ENCODE data around the gene PIPOX. TPM values are rescaled to one million over a fixed set of nuclear protein-coding genes. Genes with fewer than 3 reads are reported as not detected.

The PIPOX gene
- polyA plus RNA-seq, 3 donors = 0.30 to 0.56 TPM; not detected in 1

DNA sequence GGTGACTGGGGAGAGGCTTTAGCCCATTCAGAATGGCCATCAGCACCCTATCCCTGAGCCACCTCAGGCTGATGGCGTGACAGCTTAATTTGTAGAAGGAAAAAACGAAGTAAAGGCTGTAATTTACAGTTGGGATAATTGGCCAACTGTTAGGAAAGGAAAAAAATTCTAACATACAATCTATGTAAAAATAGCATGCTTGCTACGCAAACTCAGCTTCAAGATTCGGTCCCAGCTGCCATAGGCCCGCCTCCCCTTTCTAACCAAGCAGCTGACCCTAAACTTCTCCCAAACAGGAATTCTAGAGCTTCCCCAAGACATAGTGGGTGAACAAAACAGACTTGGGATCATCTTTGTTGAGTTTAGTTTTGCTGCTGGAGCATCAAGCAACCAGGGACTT is 42.0 kb upstream of the PIPOX start:
- no peak for DNase-seq
- Histone ChIP-seq H3K4me2 (replicated peaks; ENCODE audit: extremely low read depth, low read length, poor library complexity, severe bottlenecking) (no peak overlapping the region), H3K9me3 (replicated peaks in 1 of 2; ENCODE audit: control insufficient read depth in 1 of 2, insufficient read depth in 1 of 2, low read length in 2 of 2) (peaks cover 0 to 8% of the 10 kb centered on the region in 2 donors), H3K4me3 (replicated peaks in 1 of 3; ENCODE audit: low read depth in 2 of 3, low read length in 3 of 3) (no peak overlapping the region), H3K36me3 (replicated peaks in 1 of 2; ENCODE audit: control insufficient read depth in 1 of 2, insufficient read depth in 2 of 2, low read length in 2 of 2) (no peaks in the 10 kb centered on the region), H3K9ac (ENCODE audit: insufficient read depth, low read length, poor library complexity, severe bottlenecking) (no peak overlapping the region), H3K27ac (ENCODE audit: low read depth in 1 of 2, low read length in 2 of 2) (no peak overlapping the region), H3K79me2 (ENCODE audit: insufficient read depth, low read length) (no peaks in the 10 kb centered on the region), H3K27me3 (ENCODE audit: control insufficient read depth in 2 of 2, insufficient read depth in 2 of 2, low read length in 2 of 2) (peaks cover 5 to 39% of the 10 kb centered on the region in 2 donors), H2AFZ (ENCODE audit: insufficient read depth, low read depth, low read length, poor library complexity, severe bottlenecking) (no peak overlapping the region), H3K4me1 (ENCODE audit: control insufficient read depth in 1 of 2, insufficient read depth in 2 of 2, low read length in 2 of 2) (no peaks in the 10 kb centered on the region), H4K20me1 (ENCODE audit: insufficient read depth, low read length) (no peaks in the 10 kb centered on the region)
- H3K36me3 Mint-ChIP-seq = no peaks in the 10 kb centered on the region
- no peak for TF ChIP-seq CTCF (IDR thresholded peaks at IDR 0.05)
- no peak overlapping the region for H3K4me3 Mint-ChIP-seq
- no peak overlapping the region for H3K27ac Mint-ChIP-seq
- intact Hi-C loops (cut with micrococcal nuclease) = no loop called here
- no CpG with 5 or more reads among the region's 5 CpGs for WGBS (ENCODE audit: insufficient coverage)
- H3K27me3 Mint-ChIP-seq (ENCODE audit: low read depth in 3 of 3) = peaks cover 42 to 53% (median 44%) of the 10 kb centered on the region in 3 donors
- peaks cover 2% of the 10 kb centered on the region for H3K4me1 Mint-ChIP-seq
- H3K9me3 Mint-ChIP-seq = peaks cover 0 to 10% (median 7%) of the 10 kb centered on the region in 7 donors

DNA sequence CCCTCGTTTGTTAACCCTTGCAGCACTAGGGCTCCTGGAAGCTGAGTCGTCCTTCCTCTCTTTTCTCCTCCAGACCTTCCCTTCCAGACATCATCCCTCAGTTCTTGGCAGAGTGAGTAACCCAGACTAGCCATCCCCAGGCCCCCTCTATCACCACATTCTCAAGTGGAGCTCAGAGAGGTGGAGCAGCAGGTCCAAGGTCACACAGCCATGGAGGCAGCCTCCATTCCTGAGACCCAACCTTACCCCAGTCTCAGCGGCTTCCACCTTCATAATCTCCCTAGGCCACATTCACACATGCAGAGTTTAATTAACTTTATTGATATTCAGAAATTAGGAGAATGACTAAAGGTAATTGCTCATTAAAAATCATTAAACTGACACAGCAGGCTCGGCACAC is 40.1 kb upstream of the PIPOX start:
- Histone ChIP-seq H3K4me3 (replicated peaks in 1 of 3; ENCODE audit: low read depth in 2 of 3, low read length in 3 of 3) (no peak overlapping the region), H3K36me3 (replicated peaks in 1 of 2; ENCODE audit: control insufficient read depth in 1 of 2, insufficient read depth in 2 of 2, low read length in 2 of 2) (no peaks in the 10 kb centered on the region), H3K4me2 (replicated peaks; ENCODE audit: extremely low read depth, low read length, poor library complexity, severe bottlenecking) (no peak overlapping the region), H3K9me3 (replicated peaks in 1 of 2; ENCODE audit: control insufficient read depth in 1 of 2, insufficient read depth in 1 of 2, low read length in 2 of 2) (peaks cover 0 to 12% of the 10 kb centered on the region in 2 donors), H3K27ac (ENCODE audit: low read depth in 1 of 2, low read length in 2 of 2) (no peak overlapping the region), H4K20me1 (ENCODE audit: insufficient read depth, low read length) (no peaks in the 10 kb centered on the region), H2AFZ (ENCODE audit: insufficient read depth, low read depth, low read length, poor library complexity, severe bottlenecking) (no peak overlapping the region), H3K79me2 (ENCODE audit: insufficient read depth, low read length) (no peaks in the 10 kb centered on the region), H3K4me1 (ENCODE audit: control insufficient read depth in 1 of 2, insufficient read depth in 2 of 2, low read length in 2 of 2) (no peaks in the 10 kb centered on the region), H3K27me3 (ENCODE audit: control insufficient read depth in 2 of 2, insufficient read depth in 2 of 2, low read length in 2 of 2) (peaks cover 23 to 58% of the 10 kb centered on the region in 2 donors), H3K9ac (ENCODE audit: insufficient read depth, low read length, poor library complexity, severe bottlenecking) (no peak overlapping the region)
- Mint-ChIP-seq H3K9me3 (peaks cover 0 to 15% (median 7%) of the 10 kb centered on the region in 7 donors), H3K27ac (no peak overlapping the region), H3K4me3 (peak overlapping the region in 1 of 2 donors; percentile 26), H3K27me3 (ENCODE audit: low read depth in 3 of 3) (peaks cover 55 to 63% (median 61%) of the 10 kb centered on the region in 3 donors), H3K4me1 (no peaks in the 10 kb centered on the region), H3K36me3 (no peaks in the 10 kb centered on the region)
- 36% methylated on average over 2 of the region's 4 CpGs for WGBS (ENCODE audit: insufficient coverage)
- no peak for DNase-seq
- intact Hi-C loops (cut with micrococcal nuclease) = no loop called here
- no peak for TF ChIP-seq CTCF (IDR thresholded peaks at IDR 0.05)

Data from CD14-positive monocyte (primary cell).